ENCODE data around the gene BARX1.

DNA sequence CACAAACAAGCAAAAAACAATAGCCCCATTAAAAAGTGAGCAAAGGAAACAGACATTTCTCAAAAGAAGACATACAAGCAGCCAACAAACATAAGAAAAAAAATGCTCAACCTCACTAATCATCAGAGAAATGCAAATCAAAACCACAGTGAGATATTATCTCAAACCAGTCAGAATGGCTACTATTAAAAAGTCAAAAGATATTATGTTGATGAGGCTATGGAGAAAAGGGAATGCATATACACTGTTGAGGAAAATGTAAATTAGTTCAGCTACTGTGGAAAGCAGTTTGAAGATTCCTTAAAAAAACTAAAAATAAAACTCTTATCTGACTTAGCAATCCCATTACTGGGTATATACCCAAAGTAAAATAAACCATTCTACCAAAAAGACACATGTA, 28.7 kb upstream of the BARX1 start:
- no peak for TF ChIP-seq KLF7 (tag by site-specific recombination; IDR thresholded peaks at IDR 0.05; ENCODE audit: borderline replicate concordance)
- TF ChIP-seq, protein P1, sequence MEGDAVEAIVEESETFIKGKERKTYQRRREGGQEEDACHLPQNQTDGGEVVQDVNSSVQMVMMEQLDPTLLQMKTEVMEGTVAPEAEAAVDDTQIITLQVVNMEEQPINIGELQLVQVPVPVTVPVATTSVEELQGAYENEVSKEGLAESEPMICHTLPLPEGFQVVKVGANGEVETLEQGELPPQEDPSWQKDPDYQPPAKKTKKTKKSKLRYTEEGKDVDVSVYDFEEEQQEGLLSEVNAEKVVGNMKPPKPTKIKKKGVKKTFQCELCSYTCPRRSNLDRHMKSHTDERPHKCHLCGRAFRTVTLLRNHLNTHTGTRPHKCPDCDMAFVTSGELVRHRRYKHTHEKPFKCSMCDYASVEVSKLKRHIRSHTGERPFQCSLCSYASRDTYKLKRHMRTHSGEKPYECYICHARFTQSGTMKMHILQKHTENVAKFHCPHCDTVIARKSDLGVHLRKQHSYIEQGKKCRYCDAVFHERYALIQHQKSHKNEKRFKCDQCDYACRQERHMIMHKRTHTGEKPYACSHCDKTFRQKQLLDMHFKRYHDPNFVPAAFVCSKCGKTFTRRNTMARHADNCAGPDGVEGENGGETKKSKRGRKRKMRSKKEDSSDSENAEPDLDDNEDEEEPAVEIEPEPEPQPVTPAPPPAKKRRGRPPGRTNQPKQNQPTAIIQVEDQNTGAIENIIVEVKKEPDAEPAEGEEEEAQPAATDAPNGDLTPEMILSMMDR (tag by site-specific recombination; IDR thresholded peaks at IDR 0.05), result no peak
- TF ChIP-seq, protein P2, sequence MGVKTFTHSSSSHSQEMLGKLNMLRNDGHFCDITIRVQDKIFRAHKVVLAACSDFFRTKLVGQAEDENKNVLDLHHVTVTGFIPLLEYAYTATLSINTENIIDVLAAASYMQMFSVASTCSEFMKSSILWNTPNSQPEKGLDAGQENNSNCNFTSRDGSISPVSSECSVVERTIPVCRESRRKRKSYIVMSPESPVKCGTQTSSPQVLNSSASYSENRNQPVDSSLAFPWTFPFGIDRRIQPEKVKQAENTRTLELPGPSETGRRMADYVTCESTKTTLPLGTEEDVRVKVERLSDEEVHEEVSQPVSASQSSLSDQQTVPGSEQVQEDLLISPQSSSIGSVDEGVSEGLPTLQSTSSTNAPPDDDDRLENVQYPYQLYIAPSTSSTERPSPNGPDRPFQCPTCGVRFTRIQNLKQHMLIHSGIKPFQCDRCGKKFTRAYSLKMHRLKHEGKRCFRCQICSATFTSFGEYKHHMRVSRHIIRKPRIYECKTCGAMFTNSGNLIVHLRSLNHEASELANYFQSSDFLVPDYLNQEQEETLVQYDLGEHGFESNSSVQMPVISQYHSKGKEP (tag by site-specific recombination; IDR thresholded peaks at IDR 0.05), result no peak
- no peak for TF ChIP-seq ZNF670 (tag by site-specific recombination; IDR thresholded peaks at IDR 0.05; ENCODE audit: low read depth)
- TF ChIP-seq ZNF350 (tag by site-specific recombination; IDR thresholded peaks at IDR 0.05), result no peak
- no peak for TF ChIP-seq SP2 (tag by site-specific recombination; IDR thresholded peaks at IDR 0.05)
- TF ChIP-seq ZNF211 (tag by site-specific recombination; IDR thresholded peaks at IDR 0.05; ENCODE audit: low read depth), result no peak
- TF ChIP-seq ZNF214 (tag by site-specific recombination; IDR thresholded peaks at IDR 0.05; ENCODE audit: borderline replicate concordance), result no peak
- no peak for TF ChIP-seq MEIS1 (CRISPR knock-in tag; IDR thresholded peaks at IDR 0.05; ENCODE audit: borderline replicate concordance)
- no peak for TF ChIP-seq ZFP69B (tag by site-specific recombination; IDR thresholded peaks at IDR 0.05)
- TF ChIP-seq KLF8 (tag by site-specific recombination; IDR thresholded peaks at IDR 0.05), result no peak
